Stimulated activated naive CD8-positive, alpha-beta T cell treated with anti-CD3 and anti-CD28 coated beads, Interleukin-15, Interleukin-2, amounts not matched to agents 100 ng/mL and 50 ng/mL, for 24 hours (primary cell): ENCODE data around the gene VAPB.

Experiments used
- H3K27ac Mint-ChIP-seq: one replicate; pipeline ENCODE4 v1.8.0; 2021; ENCODE audit warnings: mild to moderate bottlenecking, mixed read lengths
- H3K27me3 Mint-ChIP-seq: one replicate; pipeline ENCODE4 v1.8.0; 2021; ENCODE audit warnings: mixed read lengths
- H3K36me3 Mint-ChIP-seq: one replicate; pipeline ENCODE4 v1.8.0; 2021; ENCODE audit warnings: low read depth, mixed read lengths
- H3K4me1 Mint-ChIP-seq: one replicate; pipeline ENCODE4 v1.8.0; 2021; ENCODE audit warnings: low read depth, mixed read lengths
- H3K4me3 Mint-ChIP-seq: one replicate; pipeline ENCODE4 v1.8.0; 2021; ENCODE audit warnings: mild to moderate bottlenecking, mixed read lengths
- H3K9me3 Mint-ChIP-seq: one replicate; pipeline ENCODE4 v1.8.0; 2021; ENCODE audit warnings: mixed read lengths

VAPB gene

DNA sequence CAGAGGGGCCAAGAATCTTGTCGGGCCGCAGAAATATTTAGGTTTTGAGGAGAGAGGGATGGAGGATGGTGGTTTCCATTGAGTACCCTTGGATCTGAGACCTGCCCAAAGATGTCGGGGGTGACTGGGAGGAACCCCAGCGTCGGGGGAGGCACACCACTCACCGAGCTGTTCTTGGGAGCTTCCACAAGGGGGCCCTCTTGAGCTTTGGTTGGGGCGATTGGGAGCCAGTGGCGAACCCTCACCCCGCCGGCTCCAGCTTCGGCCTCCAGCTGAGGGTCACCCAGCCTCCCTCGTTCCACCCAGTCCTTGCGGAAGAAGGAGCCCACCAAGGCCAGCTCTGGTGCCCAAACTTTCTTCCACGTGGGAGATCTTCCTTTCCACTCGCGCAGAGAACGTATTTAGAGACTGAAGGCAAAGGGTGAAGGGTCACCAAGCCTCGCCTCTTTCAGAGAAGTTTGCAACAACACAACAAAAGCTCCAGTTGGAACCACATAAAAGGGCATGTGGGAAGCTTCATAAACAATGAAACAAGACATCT lies 92.5 kb downstream of the VAPB start:
- Mint-ChIP-seq H3K36me3 (peaks cover 9% of the 10 kb centered on the region), H3K27me3 (peaks cover 12% of the 10 kb centered on the region), H3K4me1 (peaks cover 5% of the 10 kb centered on the region), H3K27ac (no peak overlapping the region), H3K4me3 (no peak overlapping the region), H3K9me3 (peaks cover 20% of the 10 kb centered on the region)

- H3K27me3 Mint-ChIP-seq, result peaks cover 12% of the 10 kb centered on the region
- H3K36me3 Mint-ChIP-seq, result peaks cover 10% of the 10 kb centered on the region
- peaks cover 5% of the 10 kb centered on the region for H3K4me1 Mint-ChIP-seq
- H3K27ac Mint-ChIP-seq, result no peak overlapping the region
- no peak overlapping the region for H3K4me3 Mint-ChIP-seq
- H3K9me3 Mint-ChIP-seq, result peaks cover 20% of the 10 kb centered on the region
Observed at GRCh38 chr20:58482416-58482815, 93.4 kb downstream of the VAPB start.

DNA sequence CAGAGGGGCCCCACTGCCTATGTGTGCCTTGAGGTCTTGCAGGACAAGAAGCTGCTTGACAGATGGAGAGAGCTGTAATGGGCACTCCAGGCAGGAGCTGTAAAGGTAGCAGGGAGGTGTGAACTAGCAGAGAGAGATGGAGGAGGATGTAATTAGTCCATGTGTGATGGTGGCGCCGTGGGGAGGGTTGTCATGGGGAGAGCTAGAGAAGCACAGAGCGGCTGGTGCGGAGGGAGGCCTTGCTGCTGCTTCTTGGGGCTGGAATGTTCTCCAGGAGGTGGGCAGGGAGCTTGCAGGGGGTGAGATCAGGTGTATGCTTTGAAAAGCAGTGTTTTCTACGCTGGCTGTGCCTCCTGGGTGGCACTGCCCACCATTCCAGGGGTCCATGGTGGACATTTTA lies 94.0 kb downstream of the VAPB start:
- Mint-ChIP-seq H3K27me3 (peaks cover 12% of the 10 kb centered on the region), H3K4me3 (no peak overlapping the region), H3K4me1 (peaks cover 5% of the 10 kb centered on the region), H3K9me3 (peaks cover 19% of the 10 kb centered on the region), H3K27ac (no peak overlapping the region), H3K36me3 (peaks cover 10% of the 10 kb centered on the region)

DNA sequence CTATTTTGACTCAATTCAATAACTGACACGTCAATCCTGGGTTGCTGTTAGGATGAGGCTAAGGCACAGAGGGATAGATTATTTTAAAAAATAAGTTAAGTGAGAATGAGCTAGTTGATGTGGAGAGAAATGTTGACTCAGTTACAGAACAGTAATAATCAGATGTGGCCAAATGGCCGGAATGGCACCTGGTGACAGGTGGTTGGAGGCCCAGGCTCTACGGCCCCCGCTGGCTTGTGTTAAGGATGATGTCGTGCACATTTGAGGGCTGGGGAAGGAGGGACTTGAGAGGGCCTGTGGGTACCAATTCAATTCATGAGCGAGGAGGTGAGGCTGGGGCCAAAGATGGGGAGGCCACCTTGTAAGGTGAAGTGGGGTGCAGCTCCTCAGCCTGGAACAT lies 94.4 kb downstream of the VAPB start:
- peaks cover 15% of the 10 kb centered on the region for H3K9me3 Mint-ChIP-seq
- H3K27ac Mint-ChIP-seq, result no peak overlapping the region
- peaks cover 10% of the 10 kb centered on the region for H3K36me3 Mint-ChIP-seq
- no peak overlapping the region for H3K4me3 Mint-ChIP-seq
- H3K4me1 Mint-ChIP-seq, result peaks cover 5% of the 10 kb centered on the region
- peaks cover 12% of the 10 kb centered on the region for H3K27me3 Mint-ChIP-seq

GRCh38 chr20:58485393-58485792 lies 96.4 kb downstream of the VAPB start:
- peaks cover 10% of the 10 kb centered on the region for H3K36me3 Mint-ChIP-seq
- peaks cover 19% of the 10 kb centered on the region for H3K9me3 Mint-ChIP-seq
- H3K27ac Mint-ChIP-seq, result no peak overlapping the region
- H3K4me1 Mint-ChIP-seq, result peaks cover 5% of the 10 kb centered on the region
- peaks cover 17% of the 10 kb centered on the region for H3K27me3 Mint-ChIP-seq
- H3K4me3 Mint-ChIP-seq, result no peak overlapping the region

GRCh38 chr20:58486207-58486606 lies 97.2 kb downstream of the VAPB start:
- Mint-ChIP-seq H3K4me3 (no peak overlapping the region), H3K4me1 (peaks cover 5% of the 10 kb centered on the region), H3K27ac (no peak overlapping the region), H3K27me3 (peaks cover 17% of the 10 kb centered on the region), H3K36me3 (peaks cover 10% of the 10 kb centered on the region), H3K9me3 (peaks cover 19% of the 10 kb centered on the region)

DNA sequence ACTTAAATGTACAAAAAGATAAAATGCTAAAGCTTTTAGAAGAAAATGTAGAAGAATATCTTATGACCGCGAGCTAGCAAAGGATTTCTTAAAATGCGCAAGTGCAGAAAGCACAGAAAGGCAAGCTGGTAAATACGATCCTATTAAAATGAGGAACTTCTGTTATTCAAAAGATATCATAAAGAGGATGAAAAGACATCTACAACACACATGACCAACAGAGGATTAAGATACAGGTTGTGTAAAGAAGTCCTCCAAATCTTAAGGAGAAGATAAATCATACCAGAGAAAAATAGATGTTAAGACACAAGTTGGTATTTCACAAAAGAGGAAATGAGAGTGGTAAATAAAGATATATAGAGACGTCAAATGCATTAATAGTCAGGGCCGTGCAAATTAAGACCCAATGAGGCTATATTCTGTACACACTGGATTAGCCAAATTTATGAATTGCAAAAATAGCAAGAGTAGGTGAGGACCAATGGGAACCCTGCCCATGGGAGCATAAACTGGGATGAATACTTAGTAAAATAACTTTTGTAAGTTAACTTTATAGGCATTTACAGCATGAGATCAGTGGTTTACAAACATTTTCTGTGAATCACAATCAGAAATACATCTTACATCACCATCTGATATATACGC lies 103.2 kb downstream of the VAPB start:
- Mint-ChIP-seq H3K9me3 (peaks cover 4% of the 10 kb centered on the region), H3K4me1 (no peaks in the 10 kb centered on the region)

GRCh38 chr20:58492795-58493524 lies 103.9 kb downstream of the VAPB start:
- Mint-ChIP-seq H3K27me3 (peaks cover 5% of the 10 kb centered on the region), H3K9me3 (peaks cover 4% of the 10 kb centered on the region), H3K4me3 (no peak overlapping the region), H3K27ac (no peak overlapping the region), H3K36me3 (no peaks in the 10 kb centered on the region), H3K4me1 (no peaks in the 10 kb centered on the region)

More for the DNA sequence above, 103.2 kb downstream of the VAPB start:
- Mint-ChIP-seq H3K36me3 (no peaks in the 10 kb centered on the region), H3K4me3 (no peak overlapping the region), H3K27ac (no peak overlapping the region), H3K27me3 (peaks cover 5% of the 10 kb centered on the region)

- no peak overlapping the region for H3K4me3 Mint-ChIP-seq
- H3K27ac Mint-ChIP-seq, result no peak overlapping the region
- H3K9me3 Mint-ChIP-seq, result no peaks in the 10 kb centered on the region
- H3K36me3 Mint-ChIP-seq, result no peaks in the 10 kb centered on the region
- no peaks in the 10 kb centered on the region for H3K4me1 Mint-ChIP-seq
- H3K27me3 Mint-ChIP-seq, result no peaks in the 10 kb centered on the region
Observed at GRCh38 chr20:58494923-58495622, 106.0 kb downstream of the VAPB start.

DNA sequence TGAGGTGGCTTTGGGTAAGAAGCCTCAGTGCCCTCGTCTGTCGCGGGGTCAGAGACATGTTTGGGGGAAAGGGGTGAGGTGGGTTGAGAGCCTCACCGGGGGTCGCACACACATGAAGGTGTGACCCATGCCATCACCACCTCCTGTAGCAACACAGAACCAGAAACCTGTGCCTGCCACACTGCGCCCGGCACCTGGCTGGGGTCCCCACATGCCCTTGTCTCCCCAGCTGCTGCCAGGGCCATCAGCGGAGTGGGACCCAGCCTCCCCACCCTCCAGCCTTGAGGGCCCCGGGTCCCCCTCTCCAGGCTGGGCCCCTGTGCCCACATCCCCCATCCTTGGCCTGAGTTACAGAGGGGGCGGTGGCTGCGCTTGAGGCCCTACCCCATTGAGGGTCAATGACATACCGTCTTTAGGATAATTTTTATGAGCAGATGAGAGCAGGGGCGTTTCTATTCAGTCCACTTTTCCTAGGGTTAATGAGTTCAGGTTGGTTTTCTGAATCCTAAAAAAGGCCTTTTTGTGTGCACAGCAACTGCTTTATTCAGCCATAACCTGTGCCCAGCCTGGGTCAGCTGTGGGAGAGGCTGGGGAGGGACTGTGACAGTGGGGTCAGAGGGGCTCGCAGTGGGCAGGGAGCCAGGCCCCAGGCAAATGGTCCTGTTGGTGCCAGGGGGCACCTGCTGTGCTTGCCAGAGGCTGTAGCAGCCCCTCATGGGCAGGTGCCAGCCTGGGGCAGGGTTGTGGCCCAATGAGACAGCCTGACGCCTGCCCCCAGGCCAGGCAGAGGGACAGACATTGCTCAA lies 106.8 kb downstream of the VAPB start:
- H3K36me3 Mint-ChIP-seq, result no peaks in the 10 kb centered on the region

DNA sequence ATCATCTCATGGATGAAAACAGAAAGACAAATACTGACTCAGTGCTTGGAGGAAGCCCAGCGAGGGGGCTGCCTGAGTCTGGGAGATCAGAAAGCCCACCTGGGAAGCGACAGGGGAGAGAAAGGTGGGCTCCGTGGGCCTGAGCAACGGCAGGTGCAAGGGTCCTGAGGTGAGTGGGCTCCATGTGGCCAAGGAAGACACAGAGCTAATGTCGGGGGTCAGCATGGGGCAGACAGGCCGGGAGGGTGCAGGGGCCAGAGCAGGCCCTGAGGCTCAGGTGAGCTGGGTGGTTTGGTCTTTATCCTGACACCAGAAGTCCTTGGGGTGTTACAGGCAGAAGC lies 107.4 kb downstream of the VAPB start:
- Mint-ChIP-seq H3K4me1 (no peaks in the 10 kb centered on the region), H3K27ac (no peak overlapping the region), H3K9me3 (no peaks in the 10 kb centered on the region), H3K27me3 (no peaks in the 10 kb centered on the region), H3K4me3 (no peak overlapping the region), H3K36me3 (no peaks in the 10 kb centered on the region)

More for the DNA sequence above, 106.8 kb downstream of the VAPB start:
- Mint-ChIP-seq H3K27me3 (no peaks in the 10 kb centered on the region), H3K27ac (no peak overlapping the region), H3K9me3 (no peaks in the 10 kb centered on the region), H3K4me3 (no peak overlapping the region), H3K4me1 (no peaks in the 10 kb centered on the region)

- Mint-ChIP-seq H3K4me1 (no peaks in the 10 kb centered on the region), H3K36me3 (no peaks in the 10 kb centered on the region), H3K27me3 (no peaks in the 10 kb centered on the region), H3K9me3 (no peaks in the 10 kb centered on the region), H3K27ac (no peak overlapping the region), H3K4me3 (no peak overlapping the region)
Observed at GRCh38 chr20:58497076-58497641, 108.1 kb downstream of the VAPB start.

DNA sequence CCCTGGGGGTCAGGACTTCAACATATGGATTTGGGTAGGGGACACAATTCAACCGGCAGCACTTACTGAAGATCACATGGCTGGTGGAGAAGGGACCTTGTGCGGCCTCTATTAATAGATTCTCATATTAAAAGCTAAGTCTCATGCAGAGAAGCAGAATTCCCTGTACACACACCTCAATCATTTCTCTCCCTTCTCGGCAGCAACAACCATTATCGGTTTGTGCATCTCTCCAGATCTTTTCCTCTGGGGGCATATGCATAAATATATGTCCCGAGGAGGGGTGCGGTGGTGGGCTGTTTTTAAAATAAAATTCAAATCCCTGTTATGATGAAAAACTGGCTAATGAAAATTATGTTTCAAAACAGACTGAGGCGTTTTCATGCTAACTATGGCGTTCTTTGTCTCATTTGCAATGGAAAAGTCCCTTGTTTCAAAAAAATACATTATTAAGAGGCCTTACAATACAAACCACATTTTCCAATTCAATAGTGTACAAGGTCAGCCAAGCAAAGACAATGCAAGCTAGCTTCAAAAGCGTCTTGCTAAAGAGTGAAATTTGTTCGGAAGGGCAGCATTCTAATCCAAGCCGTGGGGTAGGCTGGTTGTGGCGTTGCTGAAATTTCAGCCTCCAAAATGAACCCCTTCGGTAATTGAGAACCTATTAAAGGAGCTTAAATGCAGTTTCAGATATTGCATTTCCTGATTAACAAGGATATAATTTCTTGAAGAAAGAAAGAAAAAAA lies 108.9 kb downstream of the VAPB start:
- H3K36me3 Mint-ChIP-seq, result no peaks in the 10 kb centered on the region
- no peaks in the 10 kb centered on the region for H3K4me1 Mint-ChIP-seq
- no peaks in the 10 kb centered on the region for H3K9me3 Mint-ChIP-seq
- no peaks in the 10 kb centered on the region for H3K27me3 Mint-ChIP-seq
- no peak overlapping the region for H3K4me3 Mint-ChIP-seq
- no peak overlapping the region for H3K27ac Mint-ChIP-seq
